Measurements from ENCODE around the gene ACOT7.
"Not testable (repeated sequence)": the region's sequence is repeated elsewhere in the genome, so short reads cannot be mapped to it uniquely, and the experiment has no call there.

Gene ACOT7

GRCh38 chr1:6393400-6394187 lies at the start of gene ACOT7:
TSS of gene ACOT7 (minus strand) at chr1:6393767. CDS start at chr1:6393399, 368 bp downstream.
- Histone ChIP-seq H3K4me1 (ENCODE audit: control insufficient read depth in 1 of 2, insufficient read depth in 1 of 2, low read depth in 1 of 2, low read length in 1 of 2) (peaks cover 17 to 21% of the 10 kb centered on the region in 2 experiments), H3K27me3 (peaks cover 65% of the 10 kb centered on the region), H3K4me3 (ENCODE audit: low read depth in 1 of 2, low read length in 1 of 2) (peak within 1 kb of the TSS; percentile 53 to 65), H3K36me3 (no peaks in the 10 kb centered on the region), H3K27ac (peak within 1 kb of the TSS; percentile 69), H3K9me3 (no peaks in the 10 kb centered on the region)
- TF ChIP-seq CTCF (IDR thresholded peaks at IDR 0.05): no peak

GRCh38 chr1:6441586-6441985 lies 48.0 kb upstream of the ACOT7 start:
- H3K9me3 ChIP-seq: no peaks in the 10 kb centered on the region
- TF ChIP-seq CTCF (IDR thresholded peaks at IDR 0.05): no peak
- H3K27me3 ChIP-seq: peaks cover 93% of the 10 kb centered on the region
- H3K36me3 ChIP-seq: no peaks in the 10 kb centered on the region
- no peak overlapping the region for H3K27ac ChIP-seq
- H3K4me1 ChIP-seq (ENCODE audit: control insufficient read depth in 1 of 2, insufficient read depth in 1 of 2, low read depth in 1 of 2, low read length in 1 of 2): peaks cover 0 to 4% of the 10 kb centered on the region in 2 experiments
- H3K4me3 ChIP-seq (ENCODE audit: low read depth in 1 of 2, low read length in 1 of 2): no peak overlapping the region

- H3K27me3 ChIP-seq: peaks cover 87% of the 10 kb centered on the region
- H3K9me3 ChIP-seq: no peaks in the 10 kb centered on the region
- peaks cover 0 to 4% of the 10 kb centered on the region in 2 experiments for H3K4me1 ChIP-seq (ENCODE audit: control insufficient read depth in 1 of 2, insufficient read depth in 1 of 2, low read depth in 1 of 2, low read length in 1 of 2)
- H3K27ac ChIP-seq: no peak overlapping the region
- no peak for TF ChIP-seq CTCF (IDR thresholded peaks at IDR 0.05)
- no peaks in the 10 kb centered on the region for H3K36me3 ChIP-seq
- H3K4me3 ChIP-seq (ENCODE audit: low read depth in 1 of 2, low read length in 1 of 2): no peak overlapping the region
Measured at GRCh38 chr1:6440198-6441126, 46.9 kb upstream of the ACOT7 start.

GRCh38 chr1:6438047-6438525 lies 44.5 kb upstream of the ACOT7 start:
- peak; percentile 88 for TF ChIP-seq CTCF (IDR thresholded peaks at IDR 0.05)
- H3K27ac ChIP-seq: no peak overlapping the region
- H3K36me3 ChIP-seq: no peaks in the 10 kb centered on the region
- H3K9me3 ChIP-seq: no peaks in the 10 kb centered on the region
- peaks cover 0 to 4% of the 10 kb centered on the region in 2 experiments for H3K4me1 ChIP-seq (ENCODE audit: control insufficient read depth in 1 of 2, insufficient read depth in 1 of 2, low read depth in 1 of 2, low read length in 1 of 2)
- H3K27me3 ChIP-seq: peaks cover 64% of the 10 kb centered on the region
- no peak overlapping the region for H3K4me3 ChIP-seq (ENCODE audit: low read depth in 1 of 2, low read length in 1 of 2)

- H3K27ac ChIP-seq; H3K4me3 ChIP-seq (ENCODE audit: low read depth in 1 of 2, low read length in 1 of 2); H3K36me3 ChIP-seq; H3K9me3 ChIP-seq; H3K4me1 ChIP-seq (ENCODE audit: control insufficient read depth in 1 of 2, insufficient read depth in 1 of 2, low read depth in 1 of 2, low read length in 1 of 2): not testable (repeated sequence)
- H3K27me3 ChIP-seq: peaks cover 60% of the 10 kb centered on the region
Measured at GRCh38 chr1:6437012-6437700, 43.6 kb upstream of the ACOT7 start.

GRCh38 chr1:6436277-6436676 lies 42.7 kb upstream of the ACOT7 start:
- peaks cover 52% of the 10 kb centered on the region for H3K27me3 ChIP-seq
- H3K9me3 ChIP-seq; H3K36me3 ChIP-seq; H3K4me1 ChIP-seq (ENCODE audit: control insufficient read depth in 1 of 2, insufficient read depth in 1 of 2, low read depth in 1 of 2, low read length in 1 of 2); H3K4me3 ChIP-seq (ENCODE audit: low read depth in 1 of 2, low read length in 1 of 2); H3K27ac ChIP-seq: not testable (repeated sequence)
